H1 (cell line): ENCODE results near the gene FOXG1. TPM values are rescaled to one million over a fixed set of nuclear protein-coding genes. Genes with fewer than 3 reads are reported as not detected.

Experiments
- ATF3 ChIP-seq: IDR thresholded peaks from 2 replicates; pipeline ENCODE4 v1.6.1; 2011; ENCODE audit warnings: low read depth, mild to moderate bottlenecking, low read length; ENCODE audit not compliant: insufficient read depth
- CHD1 ChIP-seq: IDR thresholded peaks from 2 replicates; pipeline ENCODE4 v1.6.1; 2012; ENCODE audit warnings: low read depth, low read length, improper control_type of control experiment
- CTBP2 ChIP-seq: IDR thresholded peaks from 2 replicates; pipeline ENCODE4 v1.7.0; 2011; ENCODE audit warnings: borderline replicate concordance, mild to moderate bottlenecking, moderate library complexity, mixed read lengths, low read length; ENCODE audit not compliant: insufficient read depth, insufficient read length
- EZH2 ChIP-seq: fragments of 200-600 bp; sonication (generic); IDR thresholded peaks from 2 replicates; pipeline ENCODE4 v1.7.1; 2012; ENCODE audit warnings: low read depth, mild to moderate bottlenecking, moderate library complexity, low read length, inconsistent platforms; ENCODE audit not compliant: severe bottlenecking
- KDM4A ChIP-seq: IDR thresholded peaks from one replicate; pipeline ENCODE4 v1.7.1; 2012; ENCODE audit warnings: low read depth, mild to moderate bottlenecking, moderate library complexity, low read length, inconsistent platforms; ENCODE audit not compliant: severe bottlenecking
- MAFK ChIP-seq: IDR thresholded peaks from 2 replicates; pipeline ENCODE4 v1.6.1; 2012; ENCODE audit warnings: low read depth, mild to moderate bottlenecking, improper control_type of control experiment, low read length
- NRF1 ChIP-seq: IDR thresholded peaks from 2 replicates; pipeline ENCODE4 v1.6.1; 2011; ENCODE audit warnings: mild to moderate bottlenecking, low read depth, low read length, improper control_type of control experiment
- POU5F1 ChIP-seq: IDR thresholded peaks from 2 replicates; pipeline ENCODE4 v1.6.1; 2011; ENCODE audit warnings: low read depth, mild to moderate bottlenecking, low read length, moderate library complexity
- RFX5 ChIP-seq: IDR thresholded peaks from 2 replicates; pipeline ENCODE4 v1.6.1; 2011; ENCODE audit warnings: low read depth, low read length, improper control_type of control experiment, borderline replicate concordance
- RXRA ChIP-seq: IDR thresholded peaks from 2 replicates; pipeline ENCODE4 v1.6.1; 2011; ENCODE audit warnings: low read depth, mild to moderate bottlenecking, low read length, moderate library complexity; ENCODE audit not compliant: insufficient read depth
- SP4 ChIP-seq: IDR thresholded peaks from 2 replicates; pipeline ENCODE4 v1.6.1; 2012; ENCODE audit warnings: low read length, inconsistent platforms
- TAF7 ChIP-seq: optimal IDR thresholded peaks from 2 replicates; pipeline ENCODE3; 2011; ENCODE audit warnings: low read depth, mild to moderate bottlenecking, inconsistent platforms, low read length, moderate library complexity, borderline replicate concordance
- polyA plus RNA-seq, 7 experiments: library from polyadenylated mRNA; depleted of rRNA in 3 of 7; stranded (reverse) in 5 of 7; unstranded in 2 of 7; fragments of >200 nt in 5 of 7; fragments of 200-250 nt in 2 of 7; gene quantifications; 1 replicate in 5 of 7; 2 replicates in 1 of 7; 4 replicates in 1 of 7; pipeline versions ENCODE4 v1.2.1 to v1.2.3, GENCODE V29; 2011 to 2013; ENCODE audit warnings: missing spikeins in 2 of 7, mixed read lengths in 2 of 7
- total RNA-seq: library from RNA; stranded (reverse); fragmentation: NEBNext Ultra II Directional; extraction: Animal tissue kit (Norgen Biotek cat#: 25700); gene quantifications from 2 replicates; pipeline ENCODE4 v1.2.1, GENCODE V29; 2021

The FOXG1 gene
- total and polyA plus RNA-seq, 2 of the 8 experiments (the other 6 are each of a cell fraction or from before 2014, with no cell fraction given), result 0.03 to 0.24 TPM

DNA sequence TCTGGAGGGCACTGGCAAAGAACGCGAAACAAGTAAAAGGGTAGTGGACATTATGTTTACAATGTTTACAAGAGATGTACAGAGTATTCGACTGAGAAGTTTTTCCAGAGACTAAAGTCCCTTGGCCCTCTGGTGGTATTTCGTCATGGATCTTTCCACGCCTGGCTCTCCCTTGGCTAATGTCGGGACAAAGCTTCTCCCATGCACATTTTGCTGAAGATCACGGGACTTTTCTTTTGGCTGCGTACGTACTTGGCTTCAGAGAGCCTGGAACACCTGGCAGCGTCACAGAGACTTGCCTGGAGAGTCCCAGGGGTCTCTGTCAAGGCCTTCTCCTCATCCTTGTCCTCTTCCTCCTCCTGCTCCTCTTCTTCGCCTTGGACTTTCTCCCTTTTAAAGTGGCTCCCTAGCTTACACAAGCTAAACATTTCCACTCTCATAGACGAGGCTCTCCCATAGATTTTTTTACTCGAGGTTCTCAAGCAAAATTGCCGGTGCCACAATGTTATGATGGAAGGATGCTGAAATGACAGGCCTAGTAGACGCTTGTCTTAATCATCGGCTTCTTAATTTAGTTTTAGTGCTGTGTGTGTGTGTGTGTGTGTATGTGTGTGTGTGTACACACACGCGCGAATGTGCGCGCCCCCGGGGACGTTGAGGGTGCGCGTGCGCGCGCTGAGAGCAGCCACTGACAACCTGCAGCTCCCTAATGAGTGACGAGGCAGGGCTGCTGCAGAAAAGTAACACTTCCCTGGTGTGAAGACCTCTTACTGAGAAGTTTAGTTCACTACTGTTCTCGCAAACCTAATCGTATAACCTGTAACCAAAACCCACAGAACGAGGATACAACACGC is 4.9 kb upstream of the FOXG1 start (continued):
- TF ChIP-seq TAF7, result no peak
- no peak for TF ChIP-seq CTBP2
- TF ChIP-seq POU5F1, result no peak
- no peak for TF ChIP-seq NRF1
- TF ChIP-seq ATF3, result no peak
- TF ChIP-seq RFX5, result no peak
- TF ChIP-seq RXRA, result no peak
- TF ChIP-seq KDM4A, result no peak
- TF ChIP-seq MAFK, result no peak
- TF ChIP-seq EZH2, result peak; percentile 94
- TF ChIP-seq SP4, result no peak
- TF ChIP-seq CHD1, result no peak
